K562 (cell line): ENCODE results near the gene FES. TPM values are rescaled to one million over a fixed set of nuclear protein-coding genes. Genes with fewer than 3 reads are reported as not detected.

ENCODE experiments used
- ATAC-seq: fragments of 200-7000 bp; cut with Tn5 transposase; 3 replicates; pipeline ENCODE4 v1.9.1; 2020; ENCODE audit warnings: moderate library complexity
- BruUV-seq: library from RNA; stranded (reverse); fragments of 400-500 nt; replicated peaks from 2 replicates; lab custom pipeline; 2021; lab: Mats Ljungman, UMichigan
- CTCF ChIA-PET: fragments of 300-600 bp; formaldehyde crosslinking; extraction: SDS; loops from one replicate; lab custom pipeline; 2021; ENCODE audit warnings: low intra/inter-chr PET ratio; lab: Yijun Ruan, JAX
- POLR2A ChIA-PET: fragments of 300-600, 350-650 bp; sonication (Branson Sonifier 250); formaldehyde crosslinking; extraction: SDS; loops from one replicate; lab custom pipeline; 2021; ENCODE audit warnings: antibody characterized with exemption, inconsistent platforms; lab: Yijun Ruan, JAX
- DNase-seq, 4 experiments: peaks; one replicate each; pipeline versions ENCODE4 v3.0.0 to v3.0.0-alpha.2; 2011 to 2018; ENCODE audit warnings: low spot score in 3 of 4, mixed read lengths in 3 of 4; ENCODE audit errors: extremely low read depth in 1 of 4
- FAIRE-seq: peaks from 2 replicates; lab custom pipeline; 2011; peaks lifted over from hg19 to GRCh38; lab: Jason Lieb, UNC
- H2AFZ ChIP-seq: 2 replicates; pipeline ENCODE4 v1.6.0; 2011; ENCODE audit warnings: low read depth, low read length, control low read depth, inconsistent platforms
- H3K27ac ChIP-seq: fragments of 200-600 bp; 3 replicates; pipeline ENCODE4 v1.8.0; 2011; ENCODE audit warnings: low read depth, mild to moderate bottlenecking, control low read depth, inconsistent platforms, low read length, moderate library complexity, mixed read lengths; ENCODE audit errors: extremely low read depth
- H3K27me3 ChIP-seq, 2 experiments: fragments of 300-600 bp in 1 of 2; 2 replicates in 1 of 2; 3 replicates in 1 of 2; pipeline versions ENCODE4 v1.6.0 to v1.8.0; 2011; ENCODE audit warnings: inconsistent platforms in 2 of 2, low read length in 2 of 2, mild to moderate bottlenecking in 1 of 2, mixed read lengths in 1 of 2, moderate library complexity in 1 of 2; ENCODE audit not compliant: control insufficient read depth in 2 of 2, insufficient read depth in 2 of 2
- H3K36me3 ChIP-seq: fragments of 300-600 bp; 3 replicates; pipeline ENCODE4 v1.8.0; 2011; ENCODE audit warnings: mild to moderate bottlenecking, low read length, inconsistent platforms; ENCODE audit not compliant: control insufficient read depth, insufficient read depth
- H3K4me1 ChIP-seq, 2 experiments: fragments of 200-600 bp in 1 of 2; replicated peaks in 1 of 2; 2 replicates in 1 of 2; 3 replicates in 1 of 2; pipeline versions ENCODE4 v1.5.1 to v1.8.0; 2011; ENCODE audit warnings: inconsistent platforms in 2 of 2, low read length in 2 of 2, mild to moderate bottlenecking in 1 of 2, mixed read lengths in 1 of 2, moderate library complexity in 1 of 2; ENCODE audit not compliant: control insufficient read depth in 2 of 2, insufficient read depth in 2 of 2
- H3K4me2 ChIP-seq: 2 replicates; pipeline ENCODE4 v1.6.1; 2011; ENCODE audit warnings: low read length, control low read depth, inconsistent platforms, mixed read lengths; ENCODE audit not compliant: insufficient read depth
- H3K4me3 ChIP-seq: fragments of 200-600 bp; sonication (generic), shearing (Covaris generic); 2 replicates; pipeline ENCODE4 v1.5.1; 2016; ENCODE audit warnings: control low read depth, inconsistent platforms
- H3K79me2 ChIP-seq: fragments of 200-600 bp; 3 replicates; pipeline ENCODE4 v1.8.0; 2011; ENCODE audit warnings: low read length, inconsistent platforms; ENCODE audit not compliant: control insufficient read depth, insufficient read depth
- H3K9ac ChIP-seq, 2 experiments: 2 replicates each; pipeline versions ENCODE4 v1.6.0 to v1.6.1; 2011; ENCODE audit warnings: low read depth in 2 of 2, low read length in 2 of 2, control low read depth in 1 of 2, inconsistent platforms in 1 of 2, mild to moderate bottlenecking in 1 of 2, mixed read lengths in 1 of 2; ENCODE audit not compliant: insufficient read depth in 1 of 2
- H3K9me1 ChIP-seq: one replicate; pipeline ENCODE4 v1.6.0; 2011; ENCODE audit warnings: inconsistent platforms, mild to moderate bottlenecking, low read length, moderate library complexity; ENCODE audit not compliant: control insufficient read depth, insufficient read depth
- H3K9me3 ChIP-seq: replicated peaks from 2 replicates; pipeline ENCODE4 v1.5.1; 2011; ENCODE audit warnings: low read depth, low read length, inconsistent platforms; ENCODE audit not compliant: control insufficient read depth, insufficient read depth
- H4K20me1 ChIP-seq: replicated peaks from 2 replicates; pipeline ENCODE4 v1.6.1; 2011; ENCODE audit warnings: low read length, inconsistent platforms, mixed read lengths; ENCODE audit not compliant: control insufficient read depth, insufficient read depth
- HDAC8 ChIP-seq: fragments of 450-650 bp; IDR thresholded peaks from 2 replicates; pipeline ENCODE4 v1.6.1; 2016; ENCODE audit warnings: mild to moderate bottlenecking, missing genetic modification characterization, moderate library complexity, missing compliant biosample characterization
- IFI16 ChIP-seq: fragments of 250-450 bp; sonication (Bioruptor Pico); IDR thresholded peaks from 2 replicates; pipeline ENCODE4 v2.1.2; 2022; ENCODE audit warnings: mild to moderate bottlenecking, inconsistent platforms
- MBD2 ChIP-seq: sonication (generic); IDR thresholded peaks from 2 replicates; pipeline ENCODE4 v1.6.1; 2016; ENCODE audit warnings: low read depth, borderline replicate concordance
- SIRT6 ChIP-seq: IDR thresholded peaks from one replicate; pipeline ENCODE4 v1.6.1; 2012; ENCODE audit warnings: low read depth, mild to moderate bottlenecking, control low read depth, inconsistent platforms, low read length, moderate library complexity
- TCF3 ChIP-seq: sonication (generic); formaldehyde crosslinking; IDR thresholded peaks from 2 replicates; pipeline ENCODE4 v1.4.0; 2020; ENCODE audit warnings: mild to moderate bottlenecking, missing genetic modification reagents
- ZNF316 ChIP-seq: fragments of 450-650 bp; IDR thresholded peaks from 2 replicates; pipeline ENCODE4 v1.6.1; 2016
- WGBS: fragments of 100-300 bp; shearing (Covaris generic); methylation state at CpG from one replicate; pipeline ENCODE4 v1.1.6; 2016; ENCODE audit warnings: low coverage, mixed read lengths; ENCODE audit not compliant: insufficient coverage; ENCODE audit errors: missing lambda C conversion rate; 5-methylcytosine and 5-hydroxymethylcytosine counted together
- in situ Hi-C: fragments of 300-500 bp; cut with MboI; formaldehyde crosslinking; loops from 4 replicates; pipeline ENCODE4 v1.15.0; 2018; ENCODE audit warnings: inconsistent platforms, mixed read lengths
- intact Hi-C: fragments of 100-400 bp; cut with micrococcal nuclease; formaldehyde crosslinking; loops from 2 replicates; pipeline ENCODE4 v1.14.2; 2022
- polyA plus RNA-seq, 8 experiments: library from polyadenylated mRNA; depleted of rRNA in 4 of 8; stranded (reverse) in 5 of 8; unstranded in 3 of 8; fragments of >200 nt; fragmentation: Nextera tagmentation in 2 of 8; fragmentation: Illumina TruSeq in 1 of 8; extraction: Ambion mirVana in 2 of 8; extraction: Trizol in 1 of 8; gene quantifications; 2 replicates each; pipeline versions ENCODE4 v1.2.1 to v1.2.3, GENCODE V29; 2011 to 2014; ENCODE audit warnings: inconsistent platforms in 1 of 8, missing spikeins in 1 of 8
- total RNA-seq, 7 experiments: library from RNA; depleted of rRNA in 6 of 7; stranded (reverse); fragments of >200 nt in 6 of 7; fragmentation: Illumina TruSeq in 2 of 7; extraction: Trizol in 2 of 7; gene quantifications; 2 replicates each; pipeline versions ENCODE4 v1.2.1 to v1.2.3, GENCODE V29; 2011 to 2021; ENCODE audit warnings: low replicate concordance in 1 of 7
- TF ChIP-seq, protein P1 (sequence below), 2 experiments: fragments of 450-650 bp in 1 of 2; IDR thresholded peaks; 2 replicates each; pipeline ENCODE4 v1.6.1; 2011 to 2017; ENCODE audit warnings: low read depth in 2 of 2, antibody characterized with exemption in 1 of 2, borderline replicate concordance in 1 of 2, low read length in 1 of 2, mild to moderate bottlenecking in 1 of 2, mixed read lengths in 1 of 2; ENCODE audit not compliant: control insufficient read depth in 1 of 2
- TF ChIP-seq, protein P2 (sequence below): fragments of 250-450 bp; sonication (Bioruptor Pico); IDR thresholded peaks from 2 replicates; pipeline ENCODE4 v1.9.0; 2021; ENCODE audit warnings: mild to moderate bottlenecking, inconsistent platforms
- TF ChIP-seq, protein P3 (sequence below): fragments of 450-650 bp; formaldehyde crosslinking; IDR thresholded peaks from 2 replicates; pipeline ENCODE4 v1.4.0; 2020; ENCODE audit warnings: mild to moderate bottlenecking, moderate library complexity

Gene FES
- total and polyA plus RNA-seq, 9 of the 15 experiments (the other 6 are each of a cell fraction or from before 2014, with no cell fraction given) = 0.38 to 2.6 (median 0.82) TPM

DNA sequence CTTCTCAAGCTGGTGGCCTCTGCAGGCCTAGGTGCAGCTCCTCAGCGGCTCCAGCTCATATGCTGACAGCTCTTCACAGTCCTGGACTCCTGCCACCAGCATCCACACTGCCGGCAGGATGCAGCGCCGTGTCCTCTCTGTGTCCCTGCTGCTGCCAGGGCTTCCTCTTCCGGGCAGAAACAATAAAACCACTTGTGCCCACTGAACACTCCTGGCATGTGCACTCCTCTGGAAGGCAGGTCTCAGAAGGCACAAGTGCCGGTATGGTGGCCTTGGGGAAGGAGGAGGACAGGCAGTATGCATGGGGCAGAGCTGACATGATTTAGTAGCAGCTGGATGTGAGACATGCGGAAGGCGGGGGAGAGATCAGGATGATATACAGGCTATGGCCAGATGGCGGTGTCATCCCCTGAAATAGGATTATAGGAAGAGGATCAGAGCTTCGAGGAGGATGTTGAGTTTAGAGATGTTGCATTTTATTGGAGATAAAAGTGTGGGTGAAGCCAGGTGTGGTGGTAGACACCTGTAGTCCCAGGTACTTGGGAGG is 11.3 kb downstream of the FES start:
- peak overlapping the region in 1 of 2 experiments; percentile 49; a peak in 1 of 4 replicates for H3K9ac ChIP-seq
- no peaks in the 10 kb centered on the region; the same call in 2 of the 3 replicates for H3K36me3 ChIP-seq
- BruUV-seq = no TSS peak
- H3K27me3 ChIP-seq = no peaks in the 10 kb centered on the region
- FAIRE-seq = peak; percentile 98
- no peaks in the 10 kb centered on the region; the same call in 2 of the 3 replicates for H3K79me2 ChIP-seq
- no peaks in the 10 kb centered on the region for H4K20me1 ChIP-seq
- ChIA-PET POLR2A (interaction anchor here (0.5 to 3.0 kb wide), 8 partner anchors 8 to 343 kb away, joined by 3 to 11 read pairs (median 3); partner anchors contain the start of gene RCCD1), CTCF (interaction anchor here (0.8 kb wide), 1 partner anchor 39 kb away, joined by 3 read pairs; the partner anchor contains the start of gene UNC45A)
- intact Hi-C loops (no loop called here), in situ Hi-C loops (no loop called here)
- H2AFZ ChIP-seq = peak overlapping the region; percentile 82
- H3K4me3 ChIP-seq = no peak overlapping the region
- H3K27ac ChIP-seq = peak overlapping the region; percentile 20; the same call in 1 of the 3 replicates
- no peaks in the 10 kb centered on the region for H3K9me3 ChIP-seq
- DNase-seq = peak; percentile 48 to 84 (median 68)
- WGBS = 23% methylated on average over 10 of the region's 10 CpGs
- peak overlapping the region; percentile 9; the same call in 1 of the 2 replicates for H3K4me2 ChIP-seq
- H3K4me1 ChIP-seq = peaks cover 25 to 55% of the 10 kb centered on the region in 2 experiments
- no peaks in the 10 kb centered on the region for H3K9me1 ChIP-seq
- peak; percentile 90 for ATAC-seq
- TF ChIP-seq, protein P1, sequence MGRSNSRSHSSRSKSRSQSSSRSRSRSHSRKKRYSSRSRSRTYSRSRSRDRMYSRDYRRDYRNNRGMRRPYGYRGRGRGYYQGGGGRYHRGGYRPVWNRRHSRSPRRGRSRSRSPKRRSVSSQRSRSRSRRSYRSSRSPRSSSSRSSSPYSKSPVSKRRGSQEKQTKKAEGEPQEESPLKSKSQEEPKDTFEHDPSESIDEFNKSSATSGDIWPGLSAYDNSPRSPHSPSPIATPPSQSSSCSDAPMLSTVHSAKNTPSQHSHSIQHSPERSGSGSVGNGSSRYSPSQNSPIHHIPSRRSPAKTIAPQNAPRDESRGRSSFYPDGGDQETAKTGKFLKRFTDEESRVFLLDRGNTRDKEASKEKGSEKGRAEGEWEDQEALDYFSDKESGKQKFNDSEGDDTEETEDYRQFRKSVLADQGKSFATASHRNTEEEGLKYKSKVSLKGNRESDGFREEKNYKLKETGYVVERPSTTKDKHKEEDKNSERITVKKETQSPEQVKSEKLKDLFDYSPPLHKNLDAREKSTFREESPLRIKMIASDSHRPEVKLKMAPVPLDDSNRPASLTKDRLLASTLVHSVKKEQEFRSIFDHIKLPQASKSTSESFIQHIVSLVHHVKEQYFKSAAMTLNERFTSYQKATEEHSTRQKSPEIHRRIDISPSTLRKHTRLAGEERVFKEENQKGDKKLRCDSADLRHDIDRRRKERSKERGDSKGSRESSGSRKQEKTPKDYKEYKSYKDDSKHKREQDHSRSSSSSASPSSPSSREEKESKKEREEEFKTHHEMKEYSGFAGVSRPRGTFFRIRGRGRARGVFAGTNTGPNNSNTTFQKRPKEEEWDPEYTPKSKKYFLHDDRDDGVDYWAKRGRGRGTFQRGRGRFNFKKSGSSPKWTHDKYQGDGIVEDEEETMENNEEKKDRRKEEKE (IDR thresholded peaks at IDR 0.05; ENCODE audit: borderline replicate concordance in 1 of 2, control insufficient read depth in 1 of 2, low read depth in 2 of 2, low read length in 1 of 2) = 0 out of 4 replicates have a peak, but pooled peaks of 1 of the 2 experiments have one; percentile 28
- TF ChIP-seq HDAC8 = no peak; the same call in 1 of the 2 replicates
- TF ChIP-seq, protein P2, sequence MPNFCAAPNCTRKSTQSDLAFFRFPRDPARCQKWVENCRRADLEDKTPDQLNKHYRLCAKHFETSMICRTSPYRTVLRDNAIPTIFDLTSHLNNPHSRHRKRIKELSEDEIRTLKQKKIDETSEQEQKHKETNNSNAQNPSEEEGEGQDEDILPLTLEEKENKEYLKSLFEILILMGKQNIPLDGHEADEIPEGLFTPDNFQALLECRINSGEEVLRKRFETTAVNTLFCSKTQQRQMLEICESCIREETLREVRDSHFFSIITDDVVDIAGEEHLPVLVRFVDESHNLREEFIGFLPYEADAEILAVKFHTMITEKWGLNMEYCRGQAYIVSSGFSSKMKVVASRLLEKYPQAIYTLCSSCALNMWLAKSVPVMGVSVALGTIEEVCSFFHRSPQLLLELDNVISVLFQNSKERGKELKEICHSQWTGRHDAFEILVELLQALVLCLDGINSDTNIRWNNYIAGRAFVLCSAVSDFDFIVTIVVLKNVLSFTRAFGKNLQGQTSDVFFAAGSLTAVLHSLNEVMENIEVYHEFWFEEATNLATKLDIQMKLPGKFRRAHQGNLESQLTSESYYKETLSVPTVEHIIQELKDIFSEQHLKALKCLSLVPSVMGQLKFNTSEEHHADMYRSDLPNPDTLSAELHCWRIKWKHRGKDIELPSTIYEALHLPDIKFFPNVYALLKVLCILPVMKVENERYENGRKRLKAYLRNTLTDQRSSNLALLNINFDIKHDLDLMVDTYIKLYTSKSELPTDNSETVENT = no peak
- no peak for TF ChIP-seq SIRT6
- TF ChIP-seq IFI16 (CRISPR knock-in tag) = no peak
- no peak for TF ChIP-seq ZNF316
- 0 out of 2 replicates have a peak, but pooled peaks have one; percentile 37 for TF ChIP-seq TCF3 (CRISPR knock-in tag)
- no peak for TF ChIP-seq MBD2
- TF ChIP-seq, protein P3, sequence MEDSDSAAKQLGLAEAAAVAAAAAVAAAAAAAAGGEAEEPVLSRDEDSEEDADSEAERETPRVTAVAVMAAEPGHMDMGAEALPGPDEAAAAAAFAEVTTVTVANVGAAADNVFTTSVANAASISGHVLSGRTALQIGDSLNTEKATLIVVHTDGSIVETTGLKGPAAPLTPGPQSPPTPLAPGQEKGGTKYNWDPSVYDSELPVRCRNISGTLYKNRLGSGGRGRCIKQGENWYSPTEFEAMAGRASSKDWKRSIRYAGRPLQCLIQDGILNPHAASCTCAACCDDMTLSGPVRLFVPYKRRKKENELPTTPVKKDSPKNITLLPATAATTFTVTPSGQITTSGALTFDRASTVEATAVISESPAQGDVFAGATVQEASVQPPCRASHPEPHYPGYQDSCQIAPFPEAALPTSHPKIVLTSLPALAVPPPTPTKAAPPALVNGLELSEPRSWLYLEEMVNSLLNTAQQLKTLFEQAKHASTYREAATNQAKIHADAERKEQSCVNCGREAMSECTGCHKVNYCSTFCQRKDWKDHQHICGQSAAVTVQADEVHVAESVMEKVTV = peak; percentile 40; the same call in 1 of the 2 replicates
